ENCODE measurements around the gene HOXD12. TPM values are rescaled to one million over a fixed set of nuclear protein-coding genes. Genes with fewer than 3 reads are reported as not detected.

The HOXD12 gene
- total RNA-seq, 1 donor from 2014 or later: not detected

- Histone ChIP-seq H3K4me1 (peaks cover 21% of the 10 kb centered on the region), H3K27ac (no peak overlapping the region), H3K9me3 (no peaks in the 10 kb centered on the region), H3K36me3 (no peaks in the 10 kb centered on the region), H3K4me3 (no peak overlapping the region), H3K27me3 (peaks cover 100% of the 10 kb centered on the region)
- no peak for TF ChIP-seq CTCF (IDR thresholded peaks at IDR 0.05)
- intact Hi-C loops (cut with DNase I): no loop called here
- no peak for ATAC-seq
- no peak for DNase-seq
Measured at GRCh38 chr2:176089843-176090395, 9.7 kb upstream of the HOXD12 start.

GRCh38 chr2:176090862-176091261, 8.7 kb upstream of the HOXD12 start:
- Histone ChIP-seq H3K27me3 (peaks cover 100% of the 10 kb centered on the region), H3K36me3 (no peaks in the 10 kb centered on the region), H3K27ac (no peak overlapping the region), H3K4me1 (peaks cover 21% of the 10 kb centered on the region), H3K4me3 (no peak overlapping the region), H3K9me3 (no peaks in the 10 kb centered on the region)
- no peak for ATAC-seq
- no peak for DNase-seq
- TF ChIP-seq CTCF (IDR thresholded peaks at IDR 0.05): no peak
- intact Hi-C loops (cut with DNase I): no loop called here

- intact Hi-C loops (cut with DNase I): no loop called here
- ATAC-seq (no peak), DNase-seq (no peak)
- Histone ChIP-seq H3K4me1 (peaks cover 23% of the 10 kb centered on the region), H3K36me3 (no peaks in the 10 kb centered on the region), H3K27me3 (peaks cover 99% of the 10 kb centered on the region), H3K4me3 (no peak overlapping the region), H3K9me3 (no peaks in the 10 kb centered on the region), H3K27ac (no peak overlapping the region)
- no peak for TF ChIP-seq CTCF (IDR thresholded peaks at IDR 0.05)
Measured at GRCh38 chr2:176091329-176092258, 8.0 kb upstream of the HOXD12 start.

- Histone ChIP-seq H3K4me1 (peaks cover 32% of the 10 kb centered on the region), H3K36me3 (no peaks in the 10 kb centered on the region), H3K9me3 (no peaks in the 10 kb centered on the region), H3K4me3 (no peak within 1 kb of the TSS), H3K27me3 (peaks cover 99% of the 10 kb centered on the region), H3K27ac (no peak within 1 kb of the TSS)
- no peak for TF ChIP-seq CTCF (IDR thresholded peaks at IDR 0.05)
- DNase-seq (no peak), ATAC-seq (no peak)
- intact Hi-C loops (cut with DNase I): no loop called here
Measured at GRCh38 chr2:176092270-176093144, 7.1 kb upstream of the HOXD12 start, which contains the start of gene HOXD13. Gene HOXD13 (plus strand): TSS chr2:176092721. CDS start chr2:176092891, 170 bp downstream.

- intact Hi-C loops (cut with DNase I): no loop called here
- Histone ChIP-seq H3K4me3 (no peak overlapping the region), H3K36me3 (no peaks in the 10 kb centered on the region), H3K4me1 (peaks cover 28% of the 10 kb centered on the region), H3K27me3 (peaks cover 99% of the 10 kb centered on the region), H3K27ac (no peak overlapping the region), H3K9me3 (no peaks in the 10 kb centered on the region)
- DNase-seq (no peak), ATAC-seq (no peak)
- no peak for TF ChIP-seq CTCF (IDR thresholded peaks at IDR 0.05)
Measured at GRCh38 chr2:176093145-176093897, 6.3 kb upstream of the HOXD12 start.
